Fibroblast of skin of right biceps (primary cell): Measurements from ENCODE around the gene GRM4.

ENCODE experiments used
- DNase-seq: peaks from one replicate; pipeline ENCODE4 v3.0.0-alpha.2; 2013

Gene GRM4

GRCh38 chr6:34157236-34157830 lies 11.4 kb upstream of the GRM4 start:
- DNase-seq = no peak

GRCh38 chr6:34155471-34156300 lies 9.8 kb upstream of the GRM4 start:
- no peak for DNase-seq

- peak; percentile 38 for DNase-seq
These were observed 9.0 kb upstream of the GRM4 start for GRCh38 chr6:34154668-34155447.

GRCh38 chr6:34152806-34153520 lies 7.1 kb upstream of the GRM4 start:
- no peak for DNase-seq

- no peak for DNase-seq
These were observed 6.2 kb upstream of the GRM4 start for GRCh38 chr6:34152042-34152524.

- DNase-seq = no peak
These were observed 5.6 kb upstream of the GRM4 start for GRCh38 chr6:34151321-34152041.

- no peak for DNase-seq
These were observed 4.9 kb upstream of the GRM4 start for GRCh38 chr6:34150766-34151165.

- no peak for DNase-seq
These were observed 4.0 kb upstream of the GRM4 start for GRCh38 chr6:34149831-34150400.

- DNase-seq = no peak
These were observed 3.5 kb upstream of the GRM4 start for GRCh38 chr6:34149452-34149810.

- DNase-seq = no peak
These were observed 3.0 kb upstream of the GRM4 start for GRCh38 chr6:34148631-34149451.

GRCh38 chr6:34147906-34148630 lies 2.2 kb upstream of the GRM4 start:
- DNase-seq = no peak

GRCh38 chr6:34146801-34147592 lies 1.1 kb upstream of the GRM4 start:
- DNase-seq = peak; percentile 48

- peak; percentile 47 for DNase-seq
These were observed 496 bp downstream of the GRM4 start for GRCh38 chr6:34145161-34146020.

GRCh38 chr6:34144581-34145160 lies 1.2 kb downstream of the GRM4 start:
- no peak for DNase-seq

- DNase-seq = peak; percentile 33
These were observed 1.9 kb downstream of the GRM4 start for GRCh38 chr6:34143884-34144580.

- no peak for DNase-seq
These were observed 2.5 kb downstream of the GRM4 start for GRCh38 chr6:34143196-34143883.
